ENCODE results near the gene VSIG2. TPM values are rescaled to one million over a fixed set of nuclear protein-coding genes. Genes with fewer than 3 reads are reported as not detected.

VSIG2 gene
- total and polyA plus RNA-seq, 2 experiments from 2014 or later, result not detected

DNA sequence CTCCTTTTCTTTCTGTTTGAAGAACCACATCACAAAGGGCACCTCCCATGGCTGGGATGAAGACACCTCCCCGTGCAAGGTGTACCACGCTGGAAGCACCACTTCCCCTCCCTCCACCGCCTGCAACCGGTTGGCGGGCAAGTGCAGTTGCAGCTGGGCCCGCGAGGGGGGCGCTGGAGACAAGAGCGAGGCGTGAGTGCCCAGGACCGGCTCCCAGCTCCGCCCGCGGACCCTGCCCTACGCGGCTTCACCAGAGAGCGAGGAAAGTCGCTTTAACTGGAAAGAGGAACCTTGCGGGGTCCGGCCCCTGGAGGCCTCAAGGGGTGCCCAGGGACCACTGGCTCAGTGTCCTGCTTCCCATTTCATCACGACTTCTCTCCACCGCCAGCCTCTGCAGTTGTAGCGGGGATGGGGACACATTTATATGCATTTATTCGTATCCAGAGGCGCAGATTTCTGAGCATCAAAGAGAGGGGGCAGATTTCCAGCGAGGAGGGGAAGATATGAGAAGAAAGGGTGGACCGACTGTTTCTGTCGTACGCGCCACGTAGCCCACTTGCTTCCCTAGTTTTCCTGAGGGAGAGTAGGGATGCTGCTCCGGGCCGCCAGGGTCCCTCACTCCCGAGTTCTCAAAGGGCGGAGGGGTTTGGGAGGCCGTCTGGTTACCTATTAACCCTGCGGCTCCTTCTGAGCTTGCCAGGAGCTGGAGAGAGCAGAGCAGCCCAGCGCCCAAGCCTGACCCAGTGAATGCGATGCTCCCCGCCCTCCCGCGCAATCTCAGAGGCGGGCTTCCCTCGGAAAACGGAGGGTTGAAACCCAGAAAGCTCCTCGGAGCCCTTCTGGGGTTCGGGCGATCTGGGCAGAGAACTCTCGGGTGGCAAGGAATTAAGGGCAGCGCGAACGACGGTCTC, 6.6 kb upstream of the VSIG2 start:
- Histone ChIP-seq H3K36me3 (ENCODE audit: insufficient read depth) (no peaks in the 10 kb centered on the region), H3K4me2 (peak overlapping the region; percentile 96), H2AFZ (peak overlapping the region; percentile 88; the same call in 1 of the 2 replicates), H3K4me1 (ENCODE audit: insufficient read depth) (peaks cover 58% of the 10 kb centered on the region), H3K79me2 (replicated peaks; ENCODE audit: insufficient read depth) (no peaks in the 10 kb centered on the region), H3K27me3 (ENCODE audit: insufficient read depth) (peaks cover 94% of the 10 kb centered on the region), H3K9me2 (ENCODE audit: insufficient read depth) (no peaks in the 10 kb centered on the region), H3K4me3 (peak overlapping the region; percentile 74), H3F3A (replicated peaks; ENCODE audit: low read depth) (peaks cover 3% of the 10 kb centered on the region; the same call in 1 of the 2 replicates), H4K20me1 (replicated peaks; ENCODE audit: insufficient read depth) (peaks cover 15% of the 10 kb centered on the region), H3K27ac (ENCODE audit: low read depth) (no peak overlapping the region)
- H3K4me1 Mint-ChIP-seq, result peaks cover 50% of the 10 kb centered on the region
- TF ChIP-seq EZH2 (IDR thresholded peaks at IDR 0.05; ENCODE audit: low read depth, unreplicated experiment) (peak; percentile 71), EZH2phosphoT487 (IDR thresholded peaks at IDR 0.05; ENCODE audit: unreplicated experiment) (peak; percentile 48), NANOG (IDR thresholded peaks at IDR 0.05; ENCODE audit: borderline replicate concordance) (no peak), POLR2AphosphoS5 (IDR thresholded peaks at IDR 0.05; ENCODE audit: low read depth) (peak; percentile 33; the same call in 1 of the 2 replicates), CTCF (conservative IDR thresholded peaks at IDR 0.05; ENCODE audit: low read depth in 2 of 2) (peak; percentile 60 to 71), ZNF114 (CRISPR knock-in tag; IDR thresholded peaks at IDR 0.05) (no peak)
- no peak overlapping the region for H3K27ac Mint-ChIP-seq
- peak overlapping the region; percentile 71 for H3K4me3 Mint-ChIP-seq
- H3K27me3 Mint-ChIP-seq (ENCODE audit: insufficient read depth, low read depth, poor library complexity), result peaks cover 92% of the 10 kb centered on the region
- no peaks in the 10 kb centered on the region for H3K36me3 Mint-ChIP-seq (ENCODE audit: low read depth)
- peak; percentile 98 for DNase-seq (ENCODE audit: low spot score)
- H3K9me3 Mint-ChIP-seq, result no peaks in the 10 kb centered on the region; the same call in 1 of the 3 replicates
- ATAC-seq, result peak; percentile 65

DNA sequence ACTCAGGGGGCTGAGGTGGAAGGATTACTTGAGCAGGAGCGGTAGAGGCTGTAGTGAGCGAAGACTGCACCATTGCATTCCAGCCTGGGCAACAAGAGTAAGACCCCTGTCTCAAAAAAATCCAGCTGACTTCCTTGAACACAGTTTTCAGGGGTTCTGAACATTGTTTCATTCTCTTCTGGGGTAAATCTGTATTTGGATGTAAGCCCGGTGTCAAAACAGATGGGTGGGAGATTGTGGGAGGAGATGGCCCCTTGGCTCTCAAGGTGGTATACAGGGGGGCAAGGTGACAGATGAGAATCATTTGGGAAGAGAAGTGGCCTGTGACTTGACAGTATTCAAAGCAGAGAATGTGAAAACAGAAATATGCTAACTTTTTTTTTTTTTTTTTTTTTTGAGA, 5.3 kb upstream of the VSIG2 start:
- Histone ChIP-seq H4K20me1 (replicated peaks; ENCODE audit: insufficient read depth) (peaks cover 13% of the 10 kb centered on the region), H2AFZ (no peak overlapping the region), H3K9me2 (ENCODE audit: insufficient read depth) (no peaks in the 10 kb centered on the region), H3K79me2 (replicated peaks; ENCODE audit: insufficient read depth) (no peaks in the 10 kb centered on the region), H3K4me1 (ENCODE audit: insufficient read depth) (peaks cover 67% of the 10 kb centered on the region), H3K27me3 (ENCODE audit: insufficient read depth) (peaks cover 100% of the 10 kb centered on the region), H3K4me3 (no peak overlapping the region), H3F3A (replicated peaks; ENCODE audit: low read depth) (peaks cover 3% of the 10 kb centered on the region; the same call in 1 of the 2 replicates), H3K27ac (ENCODE audit: low read depth) (no peak overlapping the region), H3K36me3 (ENCODE audit: insufficient read depth) (no peaks in the 10 kb centered on the region), H3K4me2 (peak overlapping the region; percentile 62; the same call in 1 of the 2 replicates)
- Mint-ChIP-seq H3K9me3 (no peaks in the 10 kb centered on the region; the same call in 1 of the 3 replicates), H3K36me3 (ENCODE audit: low read depth) (no peaks in the 10 kb centered on the region), H3K4me3 (peak overlapping the region; percentile 13; the same call in 1 of the 3 replicates), H3K4me1 (peaks cover 51% of the 10 kb centered on the region), H3K27ac (no peak overlapping the region), H3K27me3 (ENCODE audit: insufficient read depth, low read depth, poor library complexity) (peaks cover 96% of the 10 kb centered on the region)
- no peak for ATAC-seq
- no peak for DNase-seq (ENCODE audit: low spot score)
- no peak for TF ChIP-seq CREB1 (CRISPR knock-in tag; IDR thresholded peaks at IDR 0.05; ENCODE audit: low read depth)
- no peak for TF ChIP-seq NANOG (IDR thresholded peaks at IDR 0.05; ENCODE audit: borderline replicate concordance)
- TF ChIP-seq, protein P1, sequence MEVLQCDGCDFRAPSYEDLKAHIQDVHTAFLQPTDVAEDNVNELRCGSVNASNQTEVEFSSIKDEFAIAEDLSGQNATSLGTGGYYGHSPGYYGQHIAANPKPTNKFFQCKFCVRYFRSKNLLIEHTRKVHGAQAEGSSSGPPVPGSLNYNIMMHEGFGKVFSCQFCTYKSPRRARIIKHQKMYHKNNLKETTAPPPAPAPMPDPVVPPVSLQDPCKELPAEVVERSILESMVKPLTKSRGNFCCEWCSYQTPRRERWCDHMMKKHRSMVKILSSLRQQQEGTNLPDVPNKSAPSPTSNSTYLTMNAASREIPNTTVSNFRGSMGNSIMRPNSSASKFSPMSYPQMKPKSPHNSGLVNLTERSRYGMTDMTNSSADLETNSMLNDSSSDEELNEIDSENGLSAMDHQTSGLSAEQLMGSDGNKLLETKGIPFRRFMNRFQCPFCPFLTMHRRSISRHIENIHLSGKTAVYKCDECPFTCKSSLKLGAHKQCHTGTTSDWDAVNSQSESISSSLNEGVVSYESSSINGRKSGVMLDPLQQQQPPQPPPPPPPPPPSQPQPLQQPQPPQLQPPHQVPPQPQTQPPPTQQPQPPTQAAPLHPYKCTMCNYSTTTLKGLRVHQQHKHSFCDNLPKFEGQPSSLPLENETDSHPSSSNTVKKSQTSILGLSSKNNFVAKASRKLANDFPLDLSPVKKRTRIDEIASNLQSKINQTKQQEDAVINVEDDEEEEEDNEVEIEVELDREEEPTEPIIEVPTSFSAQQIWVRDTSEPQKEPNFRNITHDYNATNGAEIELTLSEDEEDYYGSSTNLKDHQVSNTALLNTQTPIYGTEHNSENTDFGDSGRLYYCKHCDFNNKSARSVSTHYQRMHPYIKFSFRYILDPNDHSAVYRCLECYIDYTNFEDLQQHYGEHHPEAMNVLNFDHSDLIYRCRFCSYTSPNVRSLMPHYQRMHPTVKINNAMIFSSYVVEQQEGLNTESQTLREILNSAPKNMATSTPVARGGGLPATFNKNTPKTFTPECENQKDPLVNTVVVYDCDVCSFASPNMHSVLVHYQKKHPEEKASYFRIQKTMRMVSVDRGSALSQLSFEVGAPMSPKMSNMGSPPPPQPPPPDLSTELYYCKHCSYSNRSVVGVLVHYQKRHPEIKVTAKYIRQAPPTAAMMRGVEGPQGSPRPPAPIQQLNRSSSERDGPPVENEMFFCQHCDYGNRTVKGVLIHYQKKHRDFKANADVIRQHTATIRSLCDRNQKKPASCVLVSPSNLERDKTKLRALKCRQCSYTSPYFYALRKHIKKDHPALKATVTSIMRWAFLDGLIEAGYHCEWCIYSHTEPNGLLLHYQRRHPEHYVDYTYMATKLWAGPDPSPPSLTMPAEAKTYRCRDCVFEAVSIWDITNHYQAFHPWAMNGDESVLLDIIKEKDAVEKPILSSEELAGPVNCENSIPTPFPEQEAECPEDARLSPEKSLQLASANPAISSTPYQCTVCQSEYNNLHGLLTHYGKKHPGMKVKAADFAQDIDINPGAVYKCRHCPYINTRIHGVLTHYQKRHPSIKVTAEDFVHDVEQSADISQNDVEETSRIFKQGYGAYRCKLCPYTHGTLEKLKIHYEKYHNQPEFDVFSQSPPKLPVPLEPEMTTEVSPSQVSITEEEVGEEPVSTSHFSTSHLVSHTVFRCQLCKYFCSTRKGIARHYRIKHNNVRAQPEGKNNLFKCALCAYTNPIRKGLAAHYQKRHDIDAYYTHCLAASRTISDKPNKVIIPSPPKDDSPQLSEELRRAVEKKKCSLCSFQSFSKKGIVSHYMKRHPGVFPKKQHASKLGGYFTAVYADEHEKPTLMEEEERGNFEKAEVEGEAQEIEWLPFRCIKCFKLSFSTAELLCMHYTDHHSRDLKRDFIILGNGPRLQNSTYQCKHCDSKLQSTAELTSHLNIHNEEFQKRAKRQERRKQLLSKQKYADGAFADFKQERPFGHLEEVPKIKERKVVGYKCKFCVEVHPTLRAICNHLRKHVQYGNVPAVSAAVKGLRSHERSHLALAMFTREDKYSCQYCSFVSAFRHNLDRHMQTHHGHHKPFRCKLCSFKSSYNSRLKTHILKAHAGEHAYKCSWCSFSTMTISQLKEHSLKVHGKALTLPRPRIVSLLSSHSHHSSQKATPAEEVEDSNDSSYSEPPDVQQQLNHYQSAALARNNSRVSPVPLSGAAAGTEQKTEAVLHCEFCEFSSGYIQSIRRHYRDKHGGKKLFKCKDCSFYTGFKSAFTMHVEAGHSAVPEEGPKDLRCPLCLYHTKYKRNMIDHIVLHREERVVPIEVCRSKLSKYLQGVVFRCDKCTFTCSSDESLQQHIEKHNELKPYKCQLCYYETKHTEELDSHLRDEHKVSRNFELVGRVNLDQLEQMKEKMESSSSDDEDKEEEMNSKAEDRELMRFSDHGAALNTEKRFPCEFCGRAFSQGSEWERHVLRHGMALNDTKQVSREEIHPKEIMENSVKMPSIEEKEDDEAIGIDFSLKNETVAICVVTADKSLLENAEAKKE (CRISPR knock-in tag; IDR thresholded peaks at IDR 0.05), result no peak
- TF ChIP-seq ZNF114 (CRISPR knock-in tag; IDR thresholded peaks at IDR 0.05), result no peak
- TF ChIP-seq EZH2 (IDR thresholded peaks at IDR 0.05; ENCODE audit: low read depth, unreplicated experiment), result peak; percentile 60
- TF ChIP-seq ZNF331 (CRISPR knock-in tag; IDR thresholded peaks at IDR 0.05; ENCODE audit: low read depth), result no peak
- no peak for TF ChIP-seq POLR2AphosphoS5 (IDR thresholded peaks at IDR 0.05; ENCODE audit: low read depth)

Measured in GM23338 (cell line).